Stimulated activated CD4-positive, alpha-beta T cell treated with anti-CD3 and anti-CD28 coated beads, Interleukin-15, amount 100 ng/mL, for 1 hour (primary cell): ENCODE results near the gene E2F1.
"Not testable (repeated sequence)": the region's sequence is repeated elsewhere in the genome, so short reads cannot be mapped to it uniquely, and the experiment has no call there.

Source experiments
- DNase-seq, 2 donors: peaks; one replicate each; pipeline ENCODE4 v3.0.0-alpha.2; 2020; ENCODE audit warnings: low read depth in 1 of 2, low spot score in 1 of 2

The E2F1 gene

DNA sequence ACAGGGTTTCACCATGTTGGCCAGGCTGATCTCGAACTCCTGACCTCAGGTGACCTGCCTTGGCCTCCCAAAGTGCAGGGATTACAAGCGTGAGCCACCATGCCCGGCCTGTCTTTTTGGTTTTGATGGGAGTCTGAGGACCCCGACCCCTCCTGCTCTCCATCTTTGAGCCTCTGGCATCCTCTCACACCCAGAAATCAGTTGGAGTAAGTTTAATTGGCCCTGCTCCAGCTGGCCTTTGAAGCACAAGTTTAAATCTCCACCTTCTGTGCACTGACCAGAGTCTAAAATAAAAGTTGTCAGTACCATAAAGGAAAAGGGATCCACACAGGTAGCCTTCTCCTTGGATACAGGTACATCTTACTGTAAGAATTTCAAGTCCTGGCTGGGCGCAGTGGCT lies 40.0 kb downstream of the E2F1 start:
- DNase-seq: no peak

DNA sequence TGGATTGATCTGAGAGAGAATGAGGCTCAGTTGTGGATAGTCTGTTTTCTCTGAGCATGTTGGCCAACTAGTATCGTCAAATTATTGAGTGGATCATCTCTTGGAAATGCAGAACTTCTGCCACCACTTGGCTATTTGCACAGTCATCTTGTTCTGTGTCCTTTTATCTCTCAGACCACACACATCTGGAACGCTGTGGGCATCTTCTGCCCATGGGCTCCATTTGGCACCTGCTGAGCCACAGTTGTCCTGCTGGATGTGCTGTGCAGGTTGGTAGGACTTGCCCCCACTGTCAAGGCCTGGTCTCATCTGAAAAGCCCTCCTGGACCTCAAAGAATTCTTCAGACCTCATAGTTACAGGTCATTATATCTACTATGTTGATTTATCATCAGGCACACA lies 40.8 kb downstream of the E2F1 start:
- DNase-seq: no peak

DNA sequence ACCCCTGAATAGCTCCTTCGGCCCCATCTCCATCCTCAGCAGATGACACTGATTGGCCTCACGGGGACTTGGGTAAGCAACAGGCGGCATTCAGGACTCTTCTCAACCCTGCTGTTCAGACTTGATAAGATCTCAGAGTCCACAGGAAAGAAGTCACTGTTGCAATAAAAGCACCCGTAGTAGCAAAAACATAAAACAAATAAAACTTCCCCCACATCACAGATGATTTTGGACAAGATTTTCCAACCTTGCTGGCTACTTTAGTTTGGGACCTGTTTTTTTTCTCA lies 41.2 kb downstream of the E2F1 start:
- DNase-seq: no peak

DNA sequence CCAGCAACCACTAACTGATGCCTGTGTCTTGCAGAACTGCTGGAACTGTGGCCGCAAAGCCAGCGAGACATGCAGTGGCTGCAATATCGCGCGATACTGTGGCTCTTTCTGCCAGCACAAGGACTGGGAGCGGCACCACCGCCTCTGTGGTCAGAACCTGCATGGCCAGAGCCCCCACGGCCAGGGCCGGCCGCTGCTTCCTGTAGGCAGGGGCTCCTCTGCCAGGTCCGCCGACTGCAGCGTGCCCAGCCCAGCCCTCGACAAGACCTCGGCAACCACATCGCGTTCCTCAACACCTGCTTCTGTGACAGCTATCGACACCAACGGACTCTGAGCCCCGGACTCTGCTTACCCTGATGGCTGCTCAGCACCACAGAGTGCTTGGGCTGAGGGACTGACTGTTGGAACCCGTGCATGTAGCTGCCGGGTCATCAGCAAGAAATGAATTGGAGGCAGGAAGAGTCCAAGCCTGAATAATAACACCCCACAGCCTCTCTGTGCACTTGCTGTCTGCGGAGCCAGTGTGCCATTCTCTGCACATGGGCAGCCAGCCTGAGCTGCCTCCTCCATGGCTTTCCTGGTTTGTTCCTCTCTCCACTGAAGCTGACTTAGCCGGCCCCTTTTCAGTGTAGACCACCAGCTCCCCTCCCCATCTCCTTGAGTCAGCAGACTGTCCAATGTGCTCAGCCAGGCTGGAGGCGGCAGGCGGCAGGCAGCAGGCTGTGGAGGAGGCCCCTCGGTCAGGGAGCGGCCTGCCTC lies 41.7 kb downstream of the E2F1 start:
- DNase-seq: no peak

DNA sequence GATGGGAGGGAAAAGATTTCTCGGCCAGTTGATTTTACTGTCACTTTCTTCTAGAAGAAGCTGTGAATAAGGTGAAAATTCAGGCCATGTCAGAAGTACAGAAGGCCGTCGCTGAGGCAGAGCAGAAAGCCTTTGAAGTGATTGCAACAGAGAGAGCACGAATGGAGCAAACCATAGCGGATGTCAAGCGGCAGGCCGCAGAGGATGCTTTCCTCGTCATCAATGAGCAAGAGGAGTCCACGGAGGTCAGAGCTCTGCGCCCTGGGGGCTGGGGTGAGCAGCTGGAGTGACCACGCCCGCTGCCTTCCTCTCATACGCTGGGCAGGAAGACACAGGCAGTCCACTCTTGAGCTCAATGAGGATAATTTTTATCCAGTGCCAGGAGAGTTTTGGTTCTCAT lies 45.9 kb downstream of the E2F1 start:
- DNase-seq: no peak

DNA sequence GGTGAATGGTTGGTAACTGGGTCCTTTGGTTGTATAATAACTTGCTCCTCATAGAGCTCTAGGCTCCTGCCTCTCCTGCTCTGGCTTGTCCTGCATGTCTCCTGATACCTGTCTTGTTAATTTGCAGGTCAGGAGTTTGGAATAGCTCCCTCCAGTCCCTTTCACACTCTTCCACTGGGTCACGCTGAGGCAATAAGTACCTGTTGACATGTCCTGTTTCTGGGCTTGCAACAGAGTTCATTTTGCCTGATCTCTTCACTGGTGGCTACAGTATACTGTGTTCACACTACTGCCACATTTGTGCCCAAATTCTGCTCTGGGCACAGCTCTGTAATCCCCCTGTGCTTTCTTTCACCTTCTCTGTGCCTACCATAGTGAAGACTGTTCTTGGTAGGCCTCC lies 49.4 kb downstream of the E2F1 start:
- no peak for DNase-seq

DNA sequence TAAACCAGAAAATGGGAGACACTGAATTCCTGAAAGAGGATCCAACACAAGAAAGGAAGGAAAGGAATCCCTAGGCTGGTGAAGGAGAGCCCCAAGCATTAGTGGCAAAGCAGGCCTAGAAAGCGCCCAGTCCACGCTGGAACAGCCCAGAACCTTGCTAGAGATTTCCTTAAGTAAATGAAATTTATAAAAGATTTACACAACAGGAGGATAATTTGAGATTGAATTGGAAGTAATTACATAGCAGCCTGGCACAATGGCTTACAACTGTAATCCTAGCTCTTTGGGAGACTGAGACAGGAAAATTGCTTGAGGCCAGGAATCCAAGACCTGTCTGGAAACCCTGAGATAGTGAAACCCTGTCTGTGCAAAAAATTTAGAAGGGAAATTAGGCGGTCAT lies 50.8 kb downstream of the E2F1 start:
- no peak for DNase-seq

DNA sequence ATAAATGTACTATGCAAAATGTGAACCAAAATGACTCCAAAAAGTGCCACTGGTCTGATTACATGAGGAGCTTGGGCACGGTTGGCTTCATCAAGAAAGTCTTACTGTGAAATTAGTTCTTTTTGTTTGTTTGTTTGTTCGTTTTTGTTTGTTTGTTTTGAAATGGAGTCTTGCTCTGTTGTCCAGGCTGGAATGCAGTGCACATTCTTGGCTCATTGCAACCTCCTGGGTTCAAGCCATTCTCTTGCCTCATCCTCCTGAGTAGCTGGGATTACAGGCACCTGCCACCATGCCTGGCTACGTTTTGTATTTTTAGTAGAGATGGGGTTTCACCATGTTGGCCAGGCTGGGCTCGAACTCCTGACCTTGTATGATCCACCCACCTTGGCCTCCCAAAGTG lies 54.3 kb downstream of the E2F1 start:
- DNase-seq: not testable (repeated sequence)

DNA sequence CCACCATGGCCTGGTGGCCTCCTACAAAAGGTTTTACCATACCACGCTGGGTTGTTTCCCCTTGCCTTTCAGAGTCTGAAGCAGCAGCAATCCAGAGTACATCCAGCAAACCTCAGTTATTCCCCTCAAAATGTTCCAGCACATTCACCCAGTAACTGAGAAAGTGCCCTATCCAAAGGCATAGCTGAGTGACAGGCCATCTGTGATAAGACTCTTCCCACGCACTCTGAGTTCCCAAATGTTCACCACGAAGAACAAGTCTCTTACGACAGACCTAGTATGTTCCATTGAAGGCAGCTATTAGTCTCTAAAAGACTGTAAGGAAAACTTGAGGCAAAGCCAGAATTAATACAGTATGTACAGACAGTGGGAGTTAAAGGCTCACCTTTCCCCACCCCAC lies 55.7 kb downstream of the E2F1 start:
- no peak for DNase-seq

DNA sequence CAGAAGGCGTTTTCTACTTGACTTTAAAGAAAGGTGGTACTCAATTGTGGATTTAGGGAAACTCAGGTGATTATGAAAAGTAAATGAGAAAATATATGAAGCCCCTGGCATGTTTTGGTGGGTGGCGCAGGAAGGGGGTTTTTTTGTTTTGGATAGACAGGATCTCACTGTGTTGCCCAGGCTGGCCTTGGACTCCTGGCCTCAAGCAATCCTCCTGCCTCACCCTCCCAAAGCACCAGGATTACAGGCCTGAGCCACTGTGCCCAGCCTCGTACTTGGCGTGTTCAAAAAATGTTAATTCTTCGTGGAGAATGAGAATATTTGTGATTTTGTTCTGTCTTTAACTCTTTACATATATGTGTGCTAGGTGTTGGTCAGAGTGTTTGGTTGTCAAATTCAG lies 56.2 kb downstream of the E2F1 start:
- DNase-seq: no peak

DNA sequence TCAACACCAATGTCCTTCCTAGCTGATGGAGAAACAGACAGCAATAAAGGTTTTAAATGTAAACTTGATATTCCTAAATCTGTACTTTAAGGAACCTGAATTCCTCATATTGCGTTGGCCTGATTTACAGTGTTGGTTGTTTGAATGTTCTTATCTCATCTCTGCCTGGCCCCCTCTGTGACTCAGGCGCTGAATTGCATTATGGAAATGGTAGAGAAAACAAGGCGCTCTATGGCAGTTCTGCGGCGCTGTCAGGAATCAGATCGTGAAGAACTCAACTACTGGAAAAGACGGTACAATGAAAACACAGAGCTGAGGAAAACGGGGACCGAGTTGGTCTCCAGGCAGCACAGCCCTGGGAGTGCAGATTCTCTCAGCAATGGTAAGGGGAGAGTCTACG lies 56.7 kb downstream of the E2F1 start:
- no peak for DNase-seq

DNA sequence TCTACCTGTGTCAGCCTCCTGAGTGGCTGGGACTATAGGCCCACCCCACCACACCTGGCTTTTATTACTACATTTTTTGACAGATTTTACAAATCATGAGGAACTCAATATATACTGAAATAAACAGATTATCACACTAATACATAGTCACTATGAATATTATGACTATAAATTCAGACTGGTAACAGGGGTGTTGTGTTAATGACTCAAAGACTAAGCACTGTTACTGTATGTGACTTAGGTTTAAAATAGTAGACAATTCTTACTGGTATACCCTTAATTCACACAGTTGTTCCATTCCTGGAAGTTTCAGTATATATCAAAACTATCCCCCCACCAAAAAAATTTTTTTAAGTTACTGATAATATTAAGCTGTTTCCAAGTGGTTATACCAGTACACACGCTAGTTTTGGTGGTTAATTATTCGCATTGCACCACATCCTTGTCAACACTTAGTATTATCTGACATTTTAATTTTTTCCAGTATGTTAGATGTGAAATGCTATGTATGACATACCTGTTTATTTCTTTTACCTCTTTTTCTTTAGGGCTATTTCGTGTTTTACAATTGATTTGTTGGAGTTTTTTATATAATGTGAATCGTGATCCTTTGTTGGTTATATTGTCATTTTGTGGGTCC lies 58.5 kb downstream of the E2F1 start:
- no peak for DNase-seq

DNA sequence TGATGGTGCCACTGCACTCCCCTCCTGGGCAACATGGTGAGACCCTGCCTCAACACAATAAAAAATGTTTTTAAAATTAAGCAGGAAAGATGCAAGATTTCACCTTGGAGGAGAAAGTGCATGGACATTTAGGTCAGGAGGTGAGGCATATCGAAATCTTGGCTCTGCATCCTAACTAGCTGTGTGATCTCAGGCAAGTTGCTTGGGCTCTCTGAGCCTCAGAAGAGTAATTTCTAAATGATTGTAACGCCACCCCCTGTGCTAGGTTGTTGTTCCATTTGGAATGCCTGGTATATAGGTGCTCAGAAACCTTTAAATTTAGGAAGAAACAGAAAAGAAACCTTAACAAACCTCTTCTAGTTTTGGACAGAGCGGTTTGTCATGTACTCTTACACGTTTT lies 60.0 kb downstream of the E2F1 start:
- DNase-seq: no peak
